ENCODE measurements around the gene EPB41L1.

GRCh38 chr20:36248836-36249235, 94.3 kb downstream of the EPB41L1 start:
- TF ChIP-seq EZH2 (IDR thresholded peaks at IDR 0.05; ENCODE audit: low read depth) (no peak), CTCF (conservative IDR thresholded peaks at IDR 0.05) (no peak)
